ENCODE results near the gene PFN2.

Gene PFN2

GRCh38 chr3:149933858-149934257 lies 36.8 kb downstream of the PFN2 start:
- Histone ChIP-seq H3K36me3 (ENCODE audit: control insufficient read depth in 1 of 2, insufficient read depth in 2 of 2, low read length in 2 of 2) (peaks cover 0 to 5% of the 10 kb centered on the region in 2 donors), H3K4me1 (ENCODE audit: control insufficient read depth in 1 of 2, insufficient read depth in 2 of 2, low read length in 2 of 2) (no peaks in the 10 kb centered on the region), H3K4me3 (ENCODE audit: low read depth in 1 of 2, low read length in 2 of 2) (no peak overlapping the region), H3K9me3 (ENCODE audit: control insufficient read depth in 1 of 2, low read length in 2 of 2) (peaks cover 0 to 8% of the 10 kb centered on the region in 2 donors), H3K27me3 (ENCODE audit: control insufficient read depth in 1 of 2, insufficient read depth in 2 of 2, low read length in 2 of 2) (no peaks in the 10 kb centered on the region), H3K27ac (ENCODE audit: low read depth, low read length) (no peak overlapping the region), H3K9ac (ENCODE audit: low read depth in 1 of 2, low read length in 2 of 2) (no peak overlapping the region)

GRCh38 chr3:149933008-149933407 lies 37.7 kb downstream of the PFN2 start:
- peaks cover 0 to 8% of the 10 kb centered on the region in 2 donors for H3K9me3 ChIP-seq (ENCODE audit: control insufficient read depth in 1 of 2, low read length in 2 of 2)
- no peaks in the 10 kb centered on the region for H3K27me3 ChIP-seq (ENCODE audit: control insufficient read depth in 1 of 2, insufficient read depth in 2 of 2, low read length in 2 of 2)
- H3K36me3 ChIP-seq (ENCODE audit: control insufficient read depth in 1 of 2, insufficient read depth in 2 of 2, low read length in 2 of 2): peaks cover 0 to 5% of the 10 kb centered on the region in 2 donors
- H3K9ac ChIP-seq (ENCODE audit: low read depth in 1 of 2, low read length in 2 of 2): no peak overlapping the region
- no peaks in the 10 kb centered on the region for H3K4me1 ChIP-seq (ENCODE audit: control insufficient read depth in 1 of 2, insufficient read depth in 2 of 2, low read length in 2 of 2)
- H3K4me3 ChIP-seq (ENCODE audit: low read depth in 1 of 2, low read length in 2 of 2): no peak overlapping the region
- no peak overlapping the region for H3K27ac ChIP-seq (ENCODE audit: low read depth, low read length)

- Histone ChIP-seq H3K9me3 (ENCODE audit: control insufficient read depth in 1 of 2, low read length in 2 of 2) (no peaks in the 10 kb centered on the region), H3K9ac (ENCODE audit: low read depth in 1 of 2, low read length in 2 of 2) (no peak overlapping the region), H3K4me1 (ENCODE audit: control insufficient read depth in 1 of 2, insufficient read depth in 2 of 2, low read length in 2 of 2) (no peaks in the 10 kb centered on the region), H3K4me3 (ENCODE audit: low read depth in 1 of 2, low read length in 2 of 2) (no peak overlapping the region), H3K27me3 (ENCODE audit: control insufficient read depth in 1 of 2, insufficient read depth in 2 of 2, low read length in 2 of 2) (no peaks in the 10 kb centered on the region), H3K36me3 (ENCODE audit: control insufficient read depth in 1 of 2, insufficient read depth in 2 of 2, low read length in 2 of 2) (peaks cover 0 to 17% of the 10 kb centered on the region in 2 donors), H3K27ac (ENCODE audit: low read depth, low read length) (no peak overlapping the region)
These were observed 50.6 kb downstream of the PFN2 start for GRCh38 chr3:149920119-149920518.

- Histone ChIP-seq H3K9me3 (ENCODE audit: control insufficient read depth in 1 of 2, low read length in 2 of 2) (no peaks in the 10 kb centered on the region), H3K9ac (ENCODE audit: low read depth in 1 of 2, low read length in 2 of 2) (no peak overlapping the region), H3K36me3 (ENCODE audit: control insufficient read depth in 1 of 2, insufficient read depth in 2 of 2, low read length in 2 of 2) (peaks cover 0 to 13% of the 10 kb centered on the region in 2 donors)
These were observed 51.2 kb downstream of the PFN2 start for GRCh38 chr3:149919509-149919908.

GRCh38 chr3:149917124-149917667 lies 53.5 kb downstream of the PFN2 start:
- H3K36me3 ChIP-seq (ENCODE audit: control insufficient read depth in 1 of 2, insufficient read depth in 2 of 2, low read length in 2 of 2): peaks cover 4 to 6% of the 10 kb centered on the region in 2 donors
- no peaks in the 10 kb centered on the region for H3K9me3 ChIP-seq (ENCODE audit: control insufficient read depth in 1 of 2, low read length in 2 of 2)
- no peak overlapping the region for H3K4me3 ChIP-seq (ENCODE audit: low read depth in 1 of 2, low read length in 2 of 2)
- H3K4me1 ChIP-seq (ENCODE audit: control insufficient read depth in 1 of 2, insufficient read depth in 2 of 2, low read length in 2 of 2): no peaks in the 10 kb centered on the region
- no peaks in the 10 kb centered on the region for H3K27me3 ChIP-seq (ENCODE audit: control insufficient read depth in 1 of 2, insufficient read depth in 2 of 2, low read length in 2 of 2)
- no peak overlapping the region for H3K27ac ChIP-seq (ENCODE audit: low read depth, low read length)
- H3K9ac ChIP-seq (ENCODE audit: low read depth in 1 of 2, low read length in 2 of 2): no peak overlapping the region

More at GRCh38 chr3:149919509-149919908, 51.2 kb downstream of the PFN2 start:
- no peaks in the 10 kb centered on the region for H3K4me1 ChIP-seq (ENCODE audit: control insufficient read depth in 1 of 2, insufficient read depth in 2 of 2, low read length in 2 of 2)
- no peaks in the 10 kb centered on the region for H3K27me3 ChIP-seq (ENCODE audit: control insufficient read depth in 1 of 2, insufficient read depth in 2 of 2, low read length in 2 of 2)
- no peak overlapping the region for H3K27ac ChIP-seq (ENCODE audit: low read depth, low read length)
- H3K4me3 ChIP-seq (ENCODE audit: low read depth in 1 of 2, low read length in 2 of 2): no peak overlapping the region

Data from duodenal mucosa (tissue), 2 donors.